IMR-90 (cell line): Measurements from ENCODE around the gene ZFX. TPM values are rescaled to one million over a fixed set of nuclear protein-coding genes. Genes with fewer than 3 reads are reported as not detected.
A peak's percentile ranks its signal among the peaks of the same experiment; 100 is the strongest.

Experiments
- ATAC-seq: fragments of 200-7000 bp; cut with Tn5 transposase; 2 replicates; pipeline ENCODE4 v1.9.1; 2020; ENCODE audit warnings: low read depth, mild to moderate bottlenecking, moderate library complexity
- BruUV-seq: library from RNA; stranded (reverse); fragments of 400-500 nt; replicated peaks from 2 replicates; lab custom pipeline; 2021; lab: Mats Ljungman, UMichigan
- CTCF ChIA-PET: fragments of 300-600 bp; formaldehyde crosslinking; extraction: SDS; loops from one replicate; lab custom pipeline; 2021; ENCODE audit warnings: antibody characterized with exemption; lab: Yijun Ruan, JAX
- POLR2A ChIA-PET: fragments of 300-600 bp; sonication (Branson Sonifier 250); formaldehyde crosslinking; loops from one replicate; lab custom pipeline; 2022; ENCODE audit warnings: antibody characterized with exemption; ENCODE audit not compliant: unreplicated experiment; lab: Charles Lee
- DNase-seq: peaks from one replicate; pipeline ENCODE4 v3.0.0; 2013
- H2AFZ ChIP-seq: replicated peaks from 2 replicates; pipeline ENCODE3; 2013; ENCODE audit warnings: low read length, mild to moderate bottlenecking; ENCODE audit not compliant: poor library complexity
- H2AK5ac ChIP-seq: 2 replicates; pipeline ENCODE4 v1.6.1; 2013; ENCODE audit warnings: low read depth, low read length, inconsistent platforms
- H2AK9ac ChIP-seq: replicated peaks from 2 replicates; pipeline ENCODE3; 2013; ENCODE audit warnings: mild to moderate bottlenecking, low read depth, low read length, moderate library complexity; ENCODE audit not compliant: poor library complexity
- H2BK120ac ChIP-seq: 2 replicates; pipeline ENCODE4 v1.6.1; 2013; ENCODE audit warnings: low read depth, low read length, inconsistent platforms
- H2BK15ac ChIP-seq: 3 replicates; pipeline ENCODE4 v1.6.1; 2013; ENCODE audit warnings: low read depth, low read length, inconsistent platforms
- H2BK20ac ChIP-seq: 2 replicates; pipeline ENCODE4 v1.6.1; 2013; ENCODE audit warnings: low read depth, mild to moderate bottlenecking, inconsistent platforms, low read length, moderate library complexity
- H2BK5ac ChIP-seq: 2 replicates; pipeline ENCODE4 v1.6.1; 2013; ENCODE audit warnings: mild to moderate bottlenecking, low read depth, low read length, inconsistent platforms; ENCODE audit not compliant: poor library complexity, severe bottlenecking
- H3K14ac ChIP-seq: replicated peaks from 2 replicates; pipeline ENCODE4 v1.6.1; 2013; ENCODE audit warnings: low read depth, low read length, inconsistent platforms
- H3K18ac ChIP-seq: 2 replicates; pipeline ENCODE4 v1.6.1; 2013; ENCODE audit warnings: low read depth, low read length, control low read depth
- H3K23ac ChIP-seq: 2 replicates; pipeline ENCODE4 v1.6.1; 2013; ENCODE audit warnings: low read depth, low read length, inconsistent platforms
- H3K27ac ChIP-seq: 2 replicates; pipeline ENCODE4 v1.5.1; 2013; ENCODE audit warnings: mild to moderate bottlenecking, control low read depth, low read length; ENCODE audit not compliant: insufficient read depth
- H3K27me3 ChIP-seq: 2 replicates; pipeline ENCODE4 v1.6.1; 2013; ENCODE audit warnings: low read length; ENCODE audit not compliant: control insufficient read depth, insufficient read depth
- H3K36me3 ChIP-seq: 2 replicates; pipeline ENCODE4 v1.6.1; 2013; ENCODE audit warnings: low read length, mixed read lengths; ENCODE audit not compliant: control insufficient read depth, insufficient read depth
- H3K4ac ChIP-seq: 2 replicates; pipeline ENCODE4 v1.6.1; 2013; ENCODE audit warnings: low read depth, low read length, inconsistent platforms
- H3K4me1 ChIP-seq: 2 replicates; pipeline ENCODE4 v1.6.1; 2013; ENCODE audit warnings: low read length, mixed read lengths; ENCODE audit not compliant: control insufficient read depth, insufficient read depth
- H3K4me2 ChIP-seq: 2 replicates; pipeline ENCODE4 v1.6.1; 2013; ENCODE audit warnings: low read depth, mild to moderate bottlenecking, control low read depth, low read length, moderate library complexity
- H3K4me3 ChIP-seq: 2 replicates; pipeline ENCODE4 v1.5.1; 2013; ENCODE audit warnings: low read depth, mild to moderate bottlenecking, control low read depth, low read length, moderate library complexity; ENCODE audit not compliant: insufficient read depth
- H3K56ac ChIP-seq: 2 replicates; pipeline ENCODE4 v1.6.1; 2013; ENCODE audit warnings: low read length, inconsistent platforms; ENCODE audit not compliant: insufficient read depth; ENCODE audit errors: extremely low read depth
- H3K79me1 ChIP-seq, 2 experiments: 2 replicates each; pipeline ENCODE4 v1.6.1; 2013; ENCODE audit warnings: low read length in 2 of 2, inconsistent platforms in 1 of 2, low read depth in 1 of 2
- H3K9ac ChIP-seq: 2 replicates; pipeline ENCODE4 v1.6.1; 2013; ENCODE audit warnings: low read depth, low read length, control low read depth
- H3K9me1 ChIP-seq: 2 replicates; pipeline ENCODE4 v1.6.1; 2013; ENCODE audit warnings: low read length, inconsistent platforms; ENCODE audit not compliant: insufficient read depth
- H3K9me3 ChIP-seq: 2 replicates; pipeline ENCODE4 v1.6.1; 2013; ENCODE audit warnings: low read length; ENCODE audit not compliant: control insufficient read depth, insufficient read depth
- H4K20me1 ChIP-seq: 2 replicates; pipeline ENCODE4 v1.6.1; 2013; ENCODE audit warnings: low read length, inconsistent platforms; ENCODE audit not compliant: insufficient read depth
- H4K5ac ChIP-seq: 2 replicates; pipeline ENCODE4 v1.6.1; 2013; ENCODE audit warnings: mild to moderate bottlenecking, low read depth, low read length, control low read depth
- H4K8ac ChIP-seq, 2 experiments: 2 replicates each; pipeline ENCODE4 v1.6.1; 2013; ENCODE audit warnings: low read depth in 2 of 2, low read length in 2 of 2, control low read depth in 1 of 2, inconsistent platforms in 1 of 2
- H4K91ac ChIP-seq: 2 replicates; pipeline ENCODE4 v1.6.1; 2013; ENCODE audit warnings: low read depth, low read length, inconsistent platforms; ENCODE audit not compliant: insufficient read depth
- BHLHE40 ChIP-seq: fragments of 150-350 bp; IDR thresholded peaks from 2 replicates; pipeline ENCODE4 v1.6.1; 2016; ENCODE audit warnings: mild to moderate bottlenecking, low read depth, low read length
- CHD1 ChIP-seq: IDR thresholded peaks from 2 replicates; pipeline ENCODE4 v1.6.1; 2012; ENCODE audit warnings: low read depth, low read length, improper control_type of control experiment
- ELK1 ChIP-seq: fragments of 150-350 bp; IDR thresholded peaks from 2 replicates; pipeline ENCODE4 v1.6.1; 2016; ENCODE audit warnings: low read depth, mild to moderate bottlenecking, low read length, moderate library complexity, borderline replicate concordance
- FOS ChIP-seq: fragments of 150-350 bp; IDR thresholded peaks from 2 replicates; pipeline ENCODE4 v1.6.1; 2016; ENCODE audit warnings: low read depth, low read length
- MAZ ChIP-seq: IDR thresholded peaks from 2 replicates; pipeline ENCODE4 v1.6.1; 2012; ENCODE audit warnings: low read depth, mild to moderate bottlenecking, low read length, improper control_type of control experiment, moderate library complexity, borderline replicate concordance
- NFE2L2 ChIP-seq: fragments of 150-350 bp; IDR thresholded peaks from 2 replicates; pipeline ENCODE4 v1.6.1; 2016; ENCODE audit warnings: low read depth, mild to moderate bottlenecking, low read length
- RAD21 ChIP-seq: IDR thresholded peaks from 2 replicates; pipeline ENCODE4 v1.6.1; 2012; ENCODE audit warnings: low read length, improper control_type of control experiment
- SMC3 ChIP-seq: fragments of 150-350 bp; IDR thresholded peaks from 2 replicates; pipeline ENCODE4 v1.6.1; 2016; ENCODE audit warnings: low read depth, mild to moderate bottlenecking, antibody characterized with exemption, low read length, moderate library complexity
- USF2 ChIP-seq: fragments of 150-350 bp; IDR thresholded peaks from 2 replicates; pipeline ENCODE4 v1.6.1; 2017; ENCODE audit warnings: mild to moderate bottlenecking, antibody characterized with exemption, low read length, low read depth
- WGBS, 2 experiments: methylation state at CpG; one replicate each; pipeline versions ENCODE4 v1.1.5 to v1.1.7; 2013; ENCODE audit warnings: missing lambda C conversion rate in 2 of 2; ENCODE audit not compliant: insufficient read length in 1 of 2; ENCODE audit errors: extremely low coverage in 2 of 2; 5-methylcytosine and 5-hydroxymethylcytosine counted together
- dilution Hi-C: fragments of 300-500 bp; cut with HindIII; formaldehyde crosslinking; loops from one replicate; pipeline ENCODE4 v1.14.3; 2018; ENCODE audit warnings: low sequenced_read_pairs; ENCODE audit not compliant: unreplicated experiment
- in situ Hi-C: fragments of 300-500 bp; cut with MboI; formaldehyde crosslinking; loops from 3 replicates; pipeline ENCODE4 v1.14.3; 2019; ENCODE audit warnings: low sequenced_read_pairs, inconsistent platforms, mixed read lengths
- intact Hi-C: fragments of 100-400 bp; cut with micrococcal nuclease; formaldehyde crosslinking; loops from 2 replicates; pipeline ENCODE4 v1.10.0; 2022
- polyA plus RNA-seq, 3 experiments: library from polyadenylated mRNA; depleted of rRNA; stranded (reverse); fragments of >200 nt; gene quantifications; 2 replicates each; pipeline ENCODE4 v1.2.3, GENCODE V29; 2012; ENCODE audit warnings: low replicate concordance in 1 of 3
- total RNA-seq: library from RNA; depleted of rRNA; stranded (reverse); fragments of >200 nt; gene quantifications from 2 replicates; pipeline ENCODE4 v1.2.3, GENCODE V29; 2012

The ZFX gene
- total and polyA plus RNA-seq, 2 of the 4 experiments (the other 2 are of a cell fraction): 16.0 to 99.3 TPM

GRCh38 chrX:24200133-24200532, 50.6 kb downstream of the ZFX start:
- peaks cover 22% of the 10 kb centered on the region for H3K9me1 ChIP-seq
- peaks cover 1% of the 10 kb centered on the region; the same call in 1 of the 2 replicates for H3K4me1 ChIP-seq
- WGBS, 2 experiments: 100% methylated on average over 2 of the region's 2 CpGs; no CpG with 5 or more reads in 1 of the 2 experiments
- ATAC-seq (no peak), DNase-seq (no peak)
- POLR2A ChIA-PET: no interaction called here
- no peak for TF ChIP-seq CHD1
- TF ChIP-seq NFE2L2: no peak
- no peak for TF ChIP-seq USF2
- no peak for TF ChIP-seq SMC3
- TF ChIP-seq ELK1: no peak
- no peak for TF ChIP-seq RAD21
- TF ChIP-seq BHLHE40: no peak
- TF ChIP-seq MAZ: no peak
- TF ChIP-seq FOS: no peak
- no peak overlapping the region for H2AK5ac ChIP-seq
- peaks cover 27 to 73% of the 10 kb centered on the region in 2 experiments for H3K79me1 ChIP-seq
- H3K4me2 ChIP-seq: no peak overlapping the region; the same call in 1 of the 2 replicates
- no peak overlapping the region for H3K56ac ChIP-seq
- H2BK20ac ChIP-seq: no peak overlapping the region
- H2AK9ac ChIP-seq: no peak overlapping the region
- peaks cover 17% of the 10 kb centered on the region for H3K36me3 ChIP-seq
- dilution Hi-C loops: no loop called here
- peak overlapping the region; percentile 11 for H2BK5ac ChIP-seq
- BruUV-seq: no TSS peak
- no peak overlapping the region for H2AFZ ChIP-seq
- no peaks in the 10 kb centered on the region for H3K27me3 ChIP-seq
- no peak overlapping the region for H3K4me3 ChIP-seq
- no peak overlapping the region for H3K4ac ChIP-seq
- H4K5ac ChIP-seq: no peak overlapping the region
- no peak overlapping the region for H4K91ac ChIP-seq
- intact Hi-C loops: no loop called here
- H3K9ac ChIP-seq: no peak overlapping the region
- CTCF ChIA-PET: no interaction called here
- no peak overlapping the region for H2BK15ac ChIP-seq
- in situ Hi-C loops: no loop called here
- no peaks in the 10 kb centered on the region for H3K9me3 ChIP-seq
- no peak overlapping the region for H3K14ac ChIP-seq
- H4K20me1 ChIP-seq: peaks cover 66% of the 10 kb centered on the region
- H3K27ac ChIP-seq: no peak overlapping the region
- no peak overlapping the region for H3K18ac ChIP-seq
- H2BK120ac ChIP-seq: no peak overlapping the region
- H3K23ac ChIP-seq: no peak overlapping the region
- no peak overlapping the region for H4K8ac ChIP-seq
